ENCODE data around the gene MVB12B. TPM values are rescaled to one million over a fixed set of nuclear protein-coding genes. Genes with fewer than 3 reads are reported as not detected.

MVB12B gene
- total and polyA plus RNA-seq, 3 donors from 2014 or later = 13.6 to 30.7 (median 26.2) TPM

DNA sequence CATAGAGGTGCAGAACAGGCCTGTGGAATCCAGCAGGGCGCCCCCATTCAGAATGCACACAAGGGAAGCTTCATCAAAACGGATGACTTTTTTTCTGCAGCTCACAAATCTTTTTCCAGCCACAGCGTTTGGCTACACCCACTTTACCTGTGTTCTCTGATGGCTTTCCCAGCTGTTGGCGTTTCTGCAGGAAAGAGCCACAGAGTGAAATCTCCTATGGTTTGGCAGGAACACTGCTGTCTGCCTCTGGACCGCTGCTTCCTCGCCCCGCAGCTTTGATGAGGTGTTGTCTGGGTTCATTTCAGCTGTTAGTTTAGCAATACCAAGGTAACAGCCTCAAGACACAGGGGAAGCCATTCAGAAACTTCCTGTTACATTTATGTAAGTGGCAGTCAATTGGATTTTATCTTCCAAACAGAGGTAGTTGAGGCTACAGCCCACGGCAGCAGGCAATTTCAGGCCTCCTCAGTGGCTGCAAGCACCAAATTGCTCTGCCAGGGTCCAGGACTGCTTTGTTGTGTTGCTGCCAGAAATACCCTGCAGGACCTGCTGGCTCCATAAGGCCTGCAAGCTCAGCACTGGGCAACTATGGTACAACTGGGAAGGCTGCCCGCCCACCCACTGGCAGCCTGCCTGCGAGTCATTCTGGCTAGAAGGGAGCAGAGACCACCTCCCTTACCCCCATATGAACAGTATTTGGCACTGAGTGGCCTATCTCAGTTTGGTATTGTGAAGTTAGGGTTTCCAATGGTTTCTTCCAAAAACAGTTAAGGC lies 96.7 kb downstream of the MVB12B start:
- Histone ChIP-seq H3K27ac (no peak overlapping the region), H3K4me1 (peaks cover 21% of the 10 kb centered on the region), H3K36me3 (ENCODE audit: low read depth, missing control alignments) (no peaks in the 10 kb centered on the region), H3K4me3 (no peak overlapping the region), H3K27me3 (no peaks in the 10 kb centered on the region), H3K9me3 (no peaks in the 10 kb centered on the region)
- TF ChIP-seq, protein P1, sequence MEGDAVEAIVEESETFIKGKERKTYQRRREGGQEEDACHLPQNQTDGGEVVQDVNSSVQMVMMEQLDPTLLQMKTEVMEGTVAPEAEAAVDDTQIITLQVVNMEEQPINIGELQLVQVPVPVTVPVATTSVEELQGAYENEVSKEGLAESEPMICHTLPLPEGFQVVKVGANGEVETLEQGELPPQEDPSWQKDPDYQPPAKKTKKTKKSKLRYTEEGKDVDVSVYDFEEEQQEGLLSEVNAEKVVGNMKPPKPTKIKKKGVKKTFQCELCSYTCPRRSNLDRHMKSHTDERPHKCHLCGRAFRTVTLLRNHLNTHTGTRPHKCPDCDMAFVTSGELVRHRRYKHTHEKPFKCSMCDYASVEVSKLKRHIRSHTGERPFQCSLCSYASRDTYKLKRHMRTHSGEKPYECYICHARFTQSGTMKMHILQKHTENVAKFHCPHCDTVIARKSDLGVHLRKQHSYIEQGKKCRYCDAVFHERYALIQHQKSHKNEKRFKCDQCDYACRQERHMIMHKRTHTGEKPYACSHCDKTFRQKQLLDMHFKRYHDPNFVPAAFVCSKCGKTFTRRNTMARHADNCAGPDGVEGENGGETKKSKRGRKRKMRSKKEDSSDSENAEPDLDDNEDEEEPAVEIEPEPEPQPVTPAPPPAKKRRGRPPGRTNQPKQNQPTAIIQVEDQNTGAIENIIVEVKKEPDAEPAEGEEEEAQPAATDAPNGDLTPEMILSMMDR (IDR thresholded peaks at IDR 0.05) = no peak
- TF ChIP-seq POLR2A (IDR thresholded peaks at IDR 0.05) = no peak
- 84 to 86% methylated on average over 10 of the region's 10 CpGs for WGBS, 2 donors
- no peak for DNase-seq
- intact Hi-C loops (cut with DNase I; ENCODE audit: low total_unique reads) = no loop called here

DNA sequence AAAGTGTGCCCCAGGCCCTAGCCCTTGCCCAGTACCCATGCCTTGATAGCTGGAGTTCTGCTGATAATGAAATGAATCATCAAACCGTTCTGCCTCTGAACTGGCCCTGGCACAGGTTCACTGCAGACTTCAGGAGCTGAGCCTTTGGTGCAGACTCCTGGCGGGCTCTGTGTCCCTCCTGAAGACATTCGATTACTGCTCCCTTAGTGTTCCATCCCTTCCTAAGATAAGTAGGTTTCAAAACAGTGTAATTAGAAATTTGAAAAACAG lies 97.2 kb downstream of the MVB12B start:
- Histone ChIP-seq H3K4me3 (no peak overlapping the region), H3K27ac (no peak overlapping the region), H3K9me3 (no peaks in the 10 kb centered on the region), H3K27me3 (no peaks in the 10 kb centered on the region), H3K36me3 (ENCODE audit: low read depth, missing control alignments) (no peaks in the 10 kb centered on the region), H3K4me1 (peaks cover 21% of the 10 kb centered on the region)
- intact Hi-C loops (cut with DNase I; ENCODE audit: low total_unique reads) = no loop called here
- no peak for DNase-seq
- 60 to 62% methylated on average over 3 of the region's 3 CpGs for WGBS, 2 donors
- no peak for TF ChIP-seq POLR2A (IDR thresholded peaks at IDR 0.05)
- TF ChIP-seq, protein P1 (IDR thresholded peaks at IDR 0.05) = no peak

DNA sequence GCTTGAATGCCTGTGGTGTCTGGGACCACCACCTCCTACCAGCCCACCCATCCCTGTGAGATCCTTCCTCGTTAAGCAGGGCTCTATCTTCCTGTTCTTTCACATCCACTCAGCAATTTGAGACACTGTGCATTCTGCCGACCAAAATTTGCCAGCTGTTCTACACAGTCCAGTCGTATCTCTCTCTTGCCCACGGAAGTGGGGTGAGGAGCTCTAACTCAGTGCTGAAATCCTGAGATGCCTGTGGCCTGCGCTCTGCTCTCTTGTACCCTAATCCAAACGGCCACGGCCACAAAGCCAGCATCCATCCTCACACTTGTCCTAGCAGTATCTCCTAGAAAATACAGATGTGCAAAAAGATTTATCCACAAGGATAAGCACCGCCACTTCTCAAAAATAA lies 97.9 kb downstream of the MVB12B start:
- Histone ChIP-seq H3K27ac (no peak overlapping the region), H3K27me3 (no peaks in the 10 kb centered on the region), H3K4me3 (no peak overlapping the region), H3K4me1 (peaks cover 20% of the 10 kb centered on the region), H3K9me3 (no peaks in the 10 kb centered on the region), H3K36me3 (ENCODE audit: low read depth, missing control alignments) (no peaks in the 10 kb centered on the region)
- DNase-seq = no peak
- intact Hi-C loops (cut with DNase I; ENCODE audit: low total_unique reads) = no loop called here
- no peak for TF ChIP-seq POLR2A (IDR thresholded peaks at IDR 0.05)
- TF ChIP-seq, protein P1 (IDR thresholded peaks at IDR 0.05) = no peak
- WGBS, 2 donors = 90 to 91% methylated on average over 8 of the region's 8 CpGs

DNA sequence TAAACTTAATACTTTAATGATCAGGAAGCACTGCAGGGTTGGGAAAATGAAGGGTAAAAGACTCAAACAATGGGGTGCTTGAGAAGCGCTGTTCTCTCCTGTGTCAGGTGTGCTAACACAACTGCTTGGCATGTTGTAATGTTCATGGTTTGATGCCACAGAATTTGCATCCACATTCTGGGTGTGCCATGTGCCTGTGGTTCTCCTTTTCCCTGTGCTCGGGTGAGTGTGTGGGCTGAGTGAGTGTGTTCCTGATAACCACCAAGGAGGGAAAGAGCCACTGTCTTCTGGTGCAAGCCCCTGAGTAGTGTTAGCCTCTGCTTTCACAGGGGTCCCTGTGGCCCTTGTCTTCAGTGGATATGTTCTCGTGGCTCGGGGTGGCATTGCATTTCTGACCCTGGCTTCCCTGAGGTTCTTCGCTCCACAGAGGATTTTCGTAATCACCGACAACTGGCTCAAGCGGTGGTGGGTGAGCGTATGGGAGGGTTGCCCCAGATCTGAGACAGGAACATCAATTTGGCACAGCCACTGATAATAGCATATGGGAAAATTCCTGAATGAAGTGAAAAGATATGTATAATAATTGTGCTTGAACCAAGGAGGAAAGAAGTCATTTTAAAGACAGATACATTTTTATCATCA lies 102.0 kb downstream of the MVB12B start:
- intact Hi-C loops (cut with DNase I; ENCODE audit: low total_unique reads) = no loop called here
- Histone ChIP-seq H3K27me3 (no peaks in the 10 kb centered on the region), H3K4me3 (no peak overlapping the region), H3K9me3 (no peaks in the 10 kb centered on the region), H3K36me3 (ENCODE audit: low read depth, missing control alignments) (no peaks in the 10 kb centered on the region), H3K4me1 (peaks cover 3% of the 10 kb centered on the region), H3K27ac (no peak overlapping the region)
- 92 to 93% methylated on average over 9 of the region's 9 CpGs for WGBS, 2 donors
- TF ChIP-seq, protein P1 (IDR thresholded peaks at IDR 0.05) = no peak
- no peak for TF ChIP-seq POLR2A (IDR thresholded peaks at IDR 0.05)
- no peak for DNase-seq

DNA sequence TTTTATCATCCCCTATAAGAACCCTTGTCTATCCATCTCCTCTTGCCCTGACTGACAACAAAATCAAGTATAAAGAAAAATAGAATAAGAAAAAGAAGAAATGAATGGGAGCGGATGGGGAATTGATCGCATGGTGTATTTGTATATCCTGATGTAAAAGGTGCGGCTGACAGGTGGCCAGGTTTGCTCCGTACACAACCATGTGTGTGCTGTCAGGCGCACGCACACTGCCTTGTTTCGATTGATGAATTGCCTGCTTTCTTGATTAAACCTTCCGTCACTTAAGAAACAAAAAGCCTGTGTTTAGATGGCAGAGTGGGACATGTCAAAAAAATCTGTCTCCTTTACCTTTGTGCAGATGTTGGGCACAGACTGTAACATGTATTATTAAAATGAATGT lies 102.6 kb downstream of the MVB12B start:
- H3K27ac ChIP-seq = no peak overlapping the region
- no peaks in the 10 kb centered on the region for H3K27me3 ChIP-seq
- no peak overlapping the region for H3K4me3 ChIP-seq
- H3K4me1 ChIP-seq = no peaks in the 10 kb centered on the region
- no peaks in the 10 kb centered on the region for H3K36me3 ChIP-seq (ENCODE audit: low read depth, missing control alignments)
- WGBS, 2 donors = 94 to 97% methylated on average over 8 of the region's 8 CpGs
- intact Hi-C loops (cut with DNase I; ENCODE audit: low total_unique reads) = no loop called here
- no peak for TF ChIP-seq POLR2A (IDR thresholded peaks at IDR 0.05)
- TF ChIP-seq, protein P1 (IDR thresholded peaks at IDR 0.05) = no peak
- no peak for DNase-seq
- H3K9me3 ChIP-seq = no peaks in the 10 kb centered on the region

Measured in testis (tissue), 3 donors.